H9 (cell line): ENCODE results near the gene ZNF217. TPM values are rescaled to one million over a fixed set of nuclear protein-coding genes. Genes with fewer than 3 reads are reported as not detected.

Experiments used
- DNase-seq: peaks from one replicate; pipeline ENCODE4 v3.0.0-alpha.2; 2017
- H2AFZ ChIP-seq: one replicate; pipeline ENCODE4 v1.6.1; 2013; ENCODE audit warnings: mild to moderate bottlenecking, low read length, control low read depth, moderate library complexity
- H2AK5ac ChIP-seq: 2 replicates; pipeline ENCODE4 v1.6.1; 2013; ENCODE audit warnings: low read length, control low read depth, mixed read lengths; ENCODE audit not compliant: insufficient read length
- H2BK120ac ChIP-seq: one replicate; pipeline ENCODE4 v1.6.1; 2013; ENCODE audit warnings: low read depth, mild to moderate bottlenecking, low read length, control low read depth, inconsistent platforms; ENCODE audit not compliant: poor library complexity, severe bottlenecking
- H2BK12ac ChIP-seq: 2 replicates; pipeline ENCODE4 v1.6.1; 2013; ENCODE audit warnings: low read length, control low read depth, mixed read lengths, low read depth; ENCODE audit not compliant: insufficient read length
- H2BK15ac ChIP-seq: 2 replicates; pipeline ENCODE4 v1.6.1; 2013; ENCODE audit warnings: low read depth, low read length, control low read depth
- H2BK20ac ChIP-seq: one replicate; pipeline ENCODE4 v1.6.1; 2013; ENCODE audit warnings: low read depth, mild to moderate bottlenecking, low read length, control low read depth, inconsistent platforms; ENCODE audit not compliant: poor library complexity, severe bottlenecking
- H2BK5ac ChIP-seq: 2 replicates; pipeline ENCODE4 v1.6.1; 2013; ENCODE audit warnings: low read length, control low read depth, mixed read lengths; ENCODE audit not compliant: insufficient read length
- H3K14ac ChIP-seq: 2 replicates; pipeline ENCODE4 v1.6.1; 2013; ENCODE audit warnings: low read length, control low read depth; ENCODE audit not compliant: insufficient read depth
- H3K18ac ChIP-seq: 2 replicates; pipeline ENCODE4 v1.6.1; 2013; ENCODE audit warnings: low read depth, mild to moderate bottlenecking, mixed read lengths, low read length, control low read depth; ENCODE audit not compliant: insufficient read length
- H3K23ac ChIP-seq: 2 replicates; pipeline ENCODE4 v1.6.1; 2013; ENCODE audit warnings: low read length, control low read depth, mixed read lengths, low read depth; ENCODE audit not compliant: insufficient read length
- H3K23me2 ChIP-seq: 2 replicates; pipeline ENCODE4 v1.6.1; 2013; ENCODE audit warnings: low read depth, mild to moderate bottlenecking, mixed read lengths, low read length, control low read depth; ENCODE audit not compliant: insufficient read length, poor library complexity, severe bottlenecking
- H3K27ac ChIP-seq: 2 replicates; pipeline ENCODE4 v1.5.1; 2013; ENCODE audit warnings: low read length, control low read depth, mixed read lengths, low read depth; ENCODE audit not compliant: insufficient read length
- H3K27me3 ChIP-seq: 2 replicates; pipeline ENCODE4 v1.6.1; 2013; ENCODE audit warnings: low read length, control low read depth, inconsistent platforms; ENCODE audit not compliant: insufficient read depth
- H3K4ac ChIP-seq: 2 replicates; pipeline ENCODE4 v1.6.1; 2013; ENCODE audit warnings: low read depth, mild to moderate bottlenecking, control low read depth, inconsistent platforms, low read length, moderate library complexity
- H3K4me1 ChIP-seq: 2 replicates; pipeline ENCODE4 v1.6.1; 2013; ENCODE audit warnings: low read length, control low read depth, inconsistent platforms; ENCODE audit not compliant: insufficient read depth
- H3K4me2 ChIP-seq: 2 replicates; pipeline ENCODE4 v1.6.1; 2013; ENCODE audit warnings: low read length, control low read depth, mixed read lengths; ENCODE audit not compliant: insufficient read length, insufficient read depth
- H3K56ac ChIP-seq: 2 replicates; pipeline ENCODE4 v1.6.1; 2013; ENCODE audit warnings: low read depth, mild to moderate bottlenecking, mixed read lengths, low read length, control low read depth; ENCODE audit not compliant: insufficient read length
- H3K79me1 ChIP-seq: 2 replicates; pipeline ENCODE4 v1.6.1; 2013; ENCODE audit warnings: low read depth, mild to moderate bottlenecking, moderate library complexity, low read length, control low read depth, inconsistent platforms; ENCODE audit not compliant: insufficient read depth, poor library complexity, severe bottlenecking
- H3K79me2 ChIP-seq: 2 replicates; pipeline ENCODE4 v1.6.1; 2013; ENCODE audit warnings: low read length, control low read depth, inconsistent platforms; ENCODE audit not compliant: insufficient read depth
- H3K9ac ChIP-seq: 2 replicates; pipeline ENCODE4 v1.6.1; 2013; ENCODE audit warnings: low read length, control low read depth, mixed read lengths; ENCODE audit not compliant: insufficient read length; ENCODE audit errors: extremely low read depth
- H3K9me3 ChIP-seq: one replicate; pipeline ENCODE4 v1.6.1; 2013; ENCODE audit warnings: low read depth, low read length, inconsistent platforms; ENCODE audit not compliant: control insufficient read depth
- H3T11ph ChIP-seq: one replicate; pipeline ENCODE4 v1.6.1; 2013; ENCODE audit warnings: mild to moderate bottlenecking, low read length, control low read depth, inconsistent platforms
- H4K20me1 ChIP-seq: one replicate; pipeline ENCODE4 v1.6.1; 2013; ENCODE audit not compliant: control insufficient read depth, insufficient read length, insufficient read depth
- H4K5ac ChIP-seq: 2 replicates; pipeline ENCODE4 v1.6.1; 2013; ENCODE audit warnings: low read depth, mild to moderate bottlenecking, mixed read lengths, low read length, control low read depth; ENCODE audit not compliant: insufficient read length
- H4K8ac ChIP-seq: replicated peaks from 2 replicates; pipeline ENCODE4 v1.6.1; 2013; ENCODE audit warnings: low read length, control low read depth, mixed read lengths, low read depth; ENCODE audit not compliant: insufficient read length
- H4K91ac ChIP-seq: 2 replicates; pipeline ENCODE4 v1.6.1; 2013; ENCODE audit warnings: low read depth, mild to moderate bottlenecking, moderate library complexity, mixed read lengths, low read length, control low read depth; ENCODE audit not compliant: insufficient read length
- H3K27ac Mint-ChIP-seq, 3 experiments: 2 replicates in 2 of 3; 3 replicates in 1 of 3; pipeline ENCODE4 v1.8.0; 2020 to 2021; ENCODE audit warnings: mixed read lengths in 3 of 3, mild to moderate bottlenecking in 1 of 3, moderate library complexity in 1 of 3
- H3K27me3 Mint-ChIP-seq: 2 replicates; pipeline ENCODE4 v1.8.0; 2021; ENCODE audit warnings: low read depth, mild to moderate bottlenecking, moderate library complexity, mixed read lengths
- H3K36me3 Mint-ChIP-seq, 3 experiments: 2 replicates in 2 of 3; 3 replicates in 1 of 3; pipeline ENCODE4 v1.8.0; 2020 to 2021; ENCODE audit warnings: low read depth in 3 of 3, mixed read lengths in 3 of 3; ENCODE audit not compliant: insufficient read depth in 1 of 3
- H3K4me1 Mint-ChIP-seq, 2 experiments: 2 replicates each; pipeline ENCODE4 v1.8.0; 2020; ENCODE audit warnings: mixed read lengths in 2 of 2
- H3K4me3 Mint-ChIP-seq, 2 experiments: 2 replicates in 1 of 2; 3 replicates in 1 of 2; pipeline ENCODE4 v1.8.0; 2020 to 2021; ENCODE audit warnings: mild to moderate bottlenecking in 2 of 2, mixed read lengths in 2 of 2, moderate library complexity in 1 of 2
- H3K9me3 Mint-ChIP-seq, 2 experiments: 2 replicates in 1 of 2; 3 replicates in 1 of 2; pipeline ENCODE4 v1.8.0; 2020; ENCODE audit warnings: mild to moderate bottlenecking in 2 of 2, mixed read lengths in 2 of 2, moderate library complexity in 1 of 2
- CTCF ChIP-seq: fragments of 200-600 bp; sonication (generic); conservative IDR thresholded peaks from 3 replicates; pipeline ENCODE4 v1.8.0; 2021; ENCODE audit warnings: antibody characterized with exemption, mild to moderate bottlenecking
- WGBS: extraction: QIAGEN DNeasy Blood & Tissue Kit; methylation state at CpG from one replicate; pipeline ENCODE4 v1.1.7; 2013; ENCODE audit warnings: missing lambda C conversion rate, low lambda C conversion rate, mixed read lengths; ENCODE audit not compliant: insufficient read length; ENCODE audit errors: extremely low coverage; 5-methylcytosine and 5-hydroxymethylcytosine counted together
- total RNA-seq: library from RNA; stranded (reverse); gene quantifications from 2 replicates; pipeline ENCODE4 v1.2.1, GENCODE V29; 2021

The ZNF217 gene
- total RNA-seq, 1 experiment from 2014 or later, result 82.8 TPM

- no CpG with 5 or more reads among the region's 2 CpGs for WGBS
- H3K4me2 ChIP-seq, result no peak overlapping the region
- H3K27ac ChIP-seq, result no peak overlapping the region
- no peaks in the 10 kb centered on the region for H3K4me1 ChIP-seq
- Mint-ChIP-seq H3K27ac (no peak overlapping the region), H3K4me1 (peaks cover 0 to 2% of the 10 kb centered on the region in 2 experiments; a peak in 1 of 4 replicates), H3K9me3 (peaks cover 3% of the 10 kb centered on the region in 2 experiments; a peak in 3 of 5 replicates), H3K27me3 (no peaks in the 10 kb centered on the region), H3K36me3 (no peaks in the 10 kb centered on the region), H3K4me3 (no peak overlapping the region)
- no peak overlapping the region for H2BK20ac ChIP-seq
- DNase-seq, result no peak
- TF ChIP-seq CTCF, result no peak
- no peaks in the 10 kb centered on the region for H3K79me1 ChIP-seq
- H4K91ac ChIP-seq, result no peak overlapping the region
- H2AK5ac ChIP-seq, result no peak overlapping the region
- no peak overlapping the region for H3K4ac ChIP-seq
- no peak overlapping the region for H2AFZ ChIP-seq
- no peak overlapping the region for H4K8ac ChIP-seq
- H3K27me3 ChIP-seq, result no peaks in the 10 kb centered on the region
- no peaks in the 10 kb centered on the region for H4K20me1 ChIP-seq
- no peak overlapping the region for H3K18ac ChIP-seq
- no peak overlapping the region for H2BK15ac ChIP-seq
- H4K5ac ChIP-seq, result no peak overlapping the region
- H2BK5ac ChIP-seq, result no peak overlapping the region
- no peak overlapping the region for H3K56ac ChIP-seq
- H2BK120ac ChIP-seq, result no peak overlapping the region
- no peak overlapping the region for H3K9ac ChIP-seq
- H3T11ph ChIP-seq, result no peak overlapping the region
- H2BK12ac ChIP-seq, result no peak overlapping the region
- no peak overlapping the region for H3K14ac ChIP-seq
- no peaks in the 10 kb centered on the region for H3K9me3 ChIP-seq
- H3K23me2 ChIP-seq, result no peaks in the 10 kb centered on the region
- no peak overlapping the region for H3K23ac ChIP-seq
- H3K79me2 ChIP-seq, result no peaks in the 10 kb centered on the region
Observed at GRCh38 chr20:53636540-53637097, 43.0 kb upstream of the ZNF217 start.
